A673 (cell line): ENCODE results near the gene PYM1. TPM values are rescaled to one million over a fixed set of nuclear protein-coding genes. Genes with fewer than 3 reads are reported as not detected.

Experiments
- BruUV-seq: library from RNA; stranded (reverse); fragments of 400-500 nt; replicated peaks from 2 replicates; lab custom pipeline; 2021; lab: Mats Ljungman, UMichigan
- CTCF ChIA-PET: fragments of 300-600 bp; sonication (Branson Sonifier 250); formaldehyde crosslinking; loops from one replicate; lab custom pipeline; 2022; ENCODE audit warnings: antibody characterized with exemption; lab: Charles Lee
- POLR2A ChIA-PET: fragments of 300-600 bp; sonication (Branson Sonifier 250); formaldehyde crosslinking; loops from one replicate; lab custom pipeline; 2022; ENCODE audit warnings: antibody characterized with exemption; ENCODE audit not compliant: low non-redundant PET; lab: Charles Lee
- DNase-seq: peaks from one replicate; pipeline ENCODE4 v3.0.0-alpha.2; 2015; ENCODE audit warnings: low spot score
- H3K27ac ChIP-seq: fragments of 200-600 bp; sonication (generic); 2 replicates; pipeline ENCODE4 v1.5.1; 2016; ENCODE audit warnings: mixed run types, low read depth, mild to moderate bottlenecking, mixed read lengths, antibody characterized with exemption, low read length; ENCODE audit not compliant: poor library complexity, severe bottlenecking
- H3K27me3 ChIP-seq: fragments of 200-600 bp; sonication (generic); replicated peaks from 2 replicates; pipeline ENCODE4 v1.6.1; 2017; ENCODE audit warnings: mixed run types, low read depth, mild to moderate bottlenecking, mixed read lengths, antibody characterized with exemption, low read length; ENCODE audit not compliant: insufficient read depth, poor library complexity
- H3K36me3 ChIP-seq: fragments of 200-600 bp; sonication (generic); 2 replicates; pipeline ENCODE4 v1.6.1; 2016; ENCODE audit warnings: mixed run types, mild to moderate bottlenecking, mixed read lengths, antibody characterized with exemption, low read length; ENCODE audit not compliant: insufficient read depth, poor library complexity, severe bottlenecking
- H3K4me1 ChIP-seq: fragments of 200-600 bp; sonication (generic); 2 replicates; pipeline ENCODE4 v1.6.1; 2017; ENCODE audit warnings: mixed run types, mild to moderate bottlenecking, mixed read lengths, antibody characterized with exemption, low read length; ENCODE audit not compliant: insufficient read depth, poor library complexity, severe bottlenecking
- H3K4me3 ChIP-seq: fragments of 200-600 bp; sonication (generic); 2 replicates; pipeline ENCODE4 v1.5.1; 2016; ENCODE audit warnings: low read depth, mixed run types, mild to moderate bottlenecking, mixed read lengths, low read length; ENCODE audit not compliant: poor library complexity, severe bottlenecking
- H3K9me3 ChIP-seq: fragments of 200-600 bp; sonication (generic); 2 replicates; pipeline ENCODE4 v1.6.1; 2016; ENCODE audit warnings: mixed run types, low read depth, mild to moderate bottlenecking, mixed read lengths, antibody characterized with exemption, low read length; ENCODE audit not compliant: poor library complexity, severe bottlenecking
- EZH2 ChIP-seq: fragments of 200-600 bp; sonication (generic); IDR thresholded peaks from 2 replicates; pipeline ENCODE4 v1.6.1; 2017; ENCODE audit warnings: borderline replicate concordance, low read depth, mild to moderate bottlenecking, mixed read lengths, antibody characterized with exemption, low read length; ENCODE audit not compliant: poor library complexity, severe bottlenecking
- intact Hi-C: fragments of 100-400 bp; cut with micrococcal nuclease; formaldehyde crosslinking; loops from one replicate; pipeline ENCODE4 v1.10.0; 2022; ENCODE audit not compliant: unreplicated experiment
- total RNA-seq: library from RNA; stranded (reverse); gene quantifications from 2 replicates; pipeline ENCODE4 v1.2.3, GENCODE V29; 2021
- TF ChIP-seq, protein P1 (sequence below): fragments of 300-800, 200-600 bp; sonication (generic); conservative IDR thresholded peaks from 2 replicates; pipeline ENCODE4 v1.5.1; 2017; ENCODE audit warnings: low read depth, mild to moderate bottlenecking, antibody characterized with exemption, low read length, moderate library complexity, mixed read lengths

Gene PYM1
- total RNA-seq, 1 experiment from 2014 or later: 24.6 TPM

GRCh38 chr12:55957106-55957859, 29.6 kb upstream of the PYM1 start:
- intact Hi-C loops: no loop called here
- TF ChIP-seq, protein P1, sequence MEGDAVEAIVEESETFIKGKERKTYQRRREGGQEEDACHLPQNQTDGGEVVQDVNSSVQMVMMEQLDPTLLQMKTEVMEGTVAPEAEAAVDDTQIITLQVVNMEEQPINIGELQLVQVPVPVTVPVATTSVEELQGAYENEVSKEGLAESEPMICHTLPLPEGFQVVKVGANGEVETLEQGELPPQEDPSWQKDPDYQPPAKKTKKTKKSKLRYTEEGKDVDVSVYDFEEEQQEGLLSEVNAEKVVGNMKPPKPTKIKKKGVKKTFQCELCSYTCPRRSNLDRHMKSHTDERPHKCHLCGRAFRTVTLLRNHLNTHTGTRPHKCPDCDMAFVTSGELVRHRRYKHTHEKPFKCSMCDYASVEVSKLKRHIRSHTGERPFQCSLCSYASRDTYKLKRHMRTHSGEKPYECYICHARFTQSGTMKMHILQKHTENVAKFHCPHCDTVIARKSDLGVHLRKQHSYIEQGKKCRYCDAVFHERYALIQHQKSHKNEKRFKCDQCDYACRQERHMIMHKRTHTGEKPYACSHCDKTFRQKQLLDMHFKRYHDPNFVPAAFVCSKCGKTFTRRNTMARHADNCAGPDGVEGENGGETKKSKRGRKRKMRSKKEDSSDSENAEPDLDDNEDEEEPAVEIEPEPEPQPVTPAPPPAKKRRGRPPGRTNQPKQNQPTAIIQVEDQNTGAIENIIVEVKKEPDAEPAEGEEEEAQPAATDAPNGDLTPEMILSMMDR: no peak
- no peak for TF ChIP-seq EZH2
- BruUV-seq: no TSS peak
- Histone ChIP-seq H3K27ac (no peak overlapping the region), H3K9me3 (no peaks in the 10 kb centered on the region), H3K4me1 (no peaks in the 10 kb centered on the region), H3K36me3 (no peaks in the 10 kb centered on the region), H3K27me3 (no peaks in the 10 kb centered on the region), H3K4me3 (no peak overlapping the region)
- CTCF ChIA-PET: interaction anchor here (1.0 kb wide), 1 partner anchor 17 kb away, joined by 5 read pairs; no protein-coding TSS in a partner anchor
- DNase-seq: no peak
- POLR2A ChIA-PET: no interaction called here

DNA sequence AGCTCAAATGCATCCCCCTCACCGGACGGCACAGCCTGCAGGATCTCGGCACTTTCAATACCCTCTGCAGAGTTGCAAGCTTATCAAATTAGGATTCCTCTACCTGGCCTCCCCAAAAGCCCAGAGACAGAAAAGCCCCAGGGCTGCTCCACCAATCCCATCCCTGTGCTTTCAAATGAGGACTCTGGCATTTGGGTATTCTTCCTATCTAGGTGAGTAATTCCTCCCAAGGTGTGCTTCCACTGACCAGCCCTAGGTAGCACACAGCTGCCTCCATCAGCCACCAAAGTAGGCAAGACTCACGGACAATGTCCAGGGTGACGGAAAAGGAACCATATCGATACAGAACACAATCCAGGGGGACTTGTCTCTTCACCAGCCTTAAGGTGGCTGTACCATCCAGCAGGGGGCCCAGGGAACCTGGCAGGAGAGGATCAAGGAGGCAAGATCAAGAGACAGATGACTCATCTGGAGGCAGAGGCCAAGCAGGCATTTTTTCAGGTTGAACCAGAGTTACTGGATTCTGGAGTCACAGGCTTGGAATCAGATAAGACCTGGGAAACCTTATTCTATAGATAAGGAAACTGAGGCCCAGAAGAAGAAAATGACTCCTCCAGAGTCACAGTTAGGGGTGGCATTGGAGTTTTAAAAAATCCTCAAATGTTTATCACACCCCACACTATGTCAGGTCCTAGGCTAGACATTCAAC, 28.3 kb upstream of the PYM1 start:
- CTCF ChIA-PET: interaction anchor here (0.6 to 1.0 kb wide), 2 partner anchors 16 to 214 kb away, joined by 4 to 5 read pairs; no protein-coding TSS in a partner anchor
- Histone ChIP-seq H3K27me3 (no peaks in the 10 kb centered on the region), H3K9me3 (no peaks in the 10 kb centered on the region), H3K4me1 (no peaks in the 10 kb centered on the region), H3K27ac (no peak overlapping the region), H3K36me3 (no peaks in the 10 kb centered on the region), H3K4me3 (no peak overlapping the region)
- POLR2A ChIA-PET: no interaction called here
- intact Hi-C loops: no loop called here
- TF ChIP-seq EZH2: no peak
- no TSS peak for BruUV-seq
- no peak for DNase-seq

DNA sequence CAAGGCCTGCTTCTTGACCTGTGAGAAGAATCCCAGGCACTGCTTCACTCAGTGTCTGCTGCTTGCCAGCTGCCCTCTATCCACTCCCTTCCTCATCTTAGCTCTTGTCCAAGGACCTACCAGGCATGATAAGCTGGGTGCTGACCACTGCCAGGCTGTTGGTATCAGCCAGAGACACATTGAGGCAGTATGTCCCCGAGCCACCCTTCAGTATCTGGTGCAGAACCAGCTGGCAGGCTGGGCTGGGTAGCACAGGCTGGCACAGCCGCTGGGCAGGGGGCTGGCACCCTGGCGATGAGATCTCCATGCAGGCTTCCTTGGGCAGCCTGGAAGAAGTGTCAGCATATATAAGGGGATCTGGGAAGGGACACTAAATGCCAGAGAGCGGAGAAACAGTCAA, 27.6 kb upstream of the PYM1 start:
- H3K36me3 ChIP-seq: no peaks in the 10 kb centered on the region
- no TSS peak for BruUV-seq
- TF ChIP-seq EZH2: no peak
- TF ChIP-seq, protein P1: no peak
- no peak overlapping the region for H3K4me3 ChIP-seq
- ChIA-PET CTCF (interaction anchor here (0.7 kb wide), 1 partner anchor 92 kb away, joined by 3 read pairs; no protein-coding TSS in a partner anchor), POLR2A (no interaction called here)
- no peaks in the 10 kb centered on the region for H3K27me3 ChIP-seq
- no peaks in the 10 kb centered on the region for H3K9me3 ChIP-seq
- intact Hi-C loops: no loop called here
- H3K27ac ChIP-seq: no peak overlapping the region
- no peaks in the 10 kb centered on the region for H3K4me1 ChIP-seq
- no peak for DNase-seq
